Measurements from ENCODE around the gene ZNF471. TPM values are rescaled to one million over a fixed set of nuclear protein-coding genes. Genes with fewer than 3 reads are reported as not detected.
A peak's percentile ranks its signal among the peaks of the same experiment; 100 is the strongest.

Gene ZNF471
- total and polyA plus RNA-seq, 10 of the 15 experiments (the other 5 are each of a cell fraction or from before 2014, with no cell fraction given): 0.03 TPM; not detected in 9

- no peak for TF ChIP-seq E2F8 (IDR thresholded peaks at IDR 0.05; ENCODE audit: low read depth, partially characterized antibody)
- TF ChIP-seq JUND (IDR thresholded peaks at IDR 0.05; ENCODE audit: low read depth, low read length): no peak
- peak in 1 of 2 experiments; percentile 27; a peak in 1 of 4 replicates for TF ChIP-seq SRF (IDR thresholded peaks at IDR 0.05; ENCODE audit: low read depth in 2 of 2, low read length in 2 of 2)
- TF ChIP-seq SIN3A (IDR thresholded peaks at IDR 0.05; ENCODE audit: low read depth, low read length): no peak
- no peak for TF ChIP-seq RAD21 (IDR thresholded peaks at IDR 0.05; ENCODE audit: insufficient read depth, low read depth, low read length)
- TF ChIP-seq SMAD5 (IDR thresholded peaks at IDR 0.05; ENCODE audit: low read depth): no peak
- no peak for TF ChIP-seq IKZF1 (conservative IDR thresholded peaks at IDR 0.05)
- peak; percentile 71 for TF ChIP-seq ZBTB40 (IDR thresholded peaks at IDR 0.05; ENCODE audit: borderline replicate concordance)
- TF ChIP-seq DPF2 (IDR thresholded peaks at IDR 0.05): no peak
- no peak for TF ChIP-seq MLLT1 (IDR thresholded peaks at IDR 0.05)
- no peak for TF ChIP-seq IKZF2 (IDR thresholded peaks at IDR 0.05)
- TF ChIP-seq ZNF24 (IDR thresholded peaks at IDR 0.05): no peak
- no peak for TF ChIP-seq FOS (IDR thresholded peaks at IDR 0.05; ENCODE audit: borderline replicate concordance, extremely low read depth, insufficient read length)
- TF ChIP-seq MAX (IDR thresholded peaks at IDR 0.05; ENCODE audit: low read depth, low read length): peak; percentile 17; the same call in 1 of the 2 replicates
Measured at GRCh38 chr19:56567274-56568120, 59.8 kb downstream of the ZNF471 start, which contains the start of gene ZNF470 (continued).

Measured in GM12878 (cell line).